Right forelimb (tissue), 1 donor: ENCODE measurements around the gene C1orf94.
"Not testable (repeated sequence)": the region's sequence is repeated elsewhere in the genome, so short reads cannot be mapped to it uniquely, and the experiment has no call there.

Experiments used
- DNase-seq: peaks from one replicate; pipeline ENCODE4 v3.0.0-alpha.2; 2018

C1orf94 gene

DNA sequence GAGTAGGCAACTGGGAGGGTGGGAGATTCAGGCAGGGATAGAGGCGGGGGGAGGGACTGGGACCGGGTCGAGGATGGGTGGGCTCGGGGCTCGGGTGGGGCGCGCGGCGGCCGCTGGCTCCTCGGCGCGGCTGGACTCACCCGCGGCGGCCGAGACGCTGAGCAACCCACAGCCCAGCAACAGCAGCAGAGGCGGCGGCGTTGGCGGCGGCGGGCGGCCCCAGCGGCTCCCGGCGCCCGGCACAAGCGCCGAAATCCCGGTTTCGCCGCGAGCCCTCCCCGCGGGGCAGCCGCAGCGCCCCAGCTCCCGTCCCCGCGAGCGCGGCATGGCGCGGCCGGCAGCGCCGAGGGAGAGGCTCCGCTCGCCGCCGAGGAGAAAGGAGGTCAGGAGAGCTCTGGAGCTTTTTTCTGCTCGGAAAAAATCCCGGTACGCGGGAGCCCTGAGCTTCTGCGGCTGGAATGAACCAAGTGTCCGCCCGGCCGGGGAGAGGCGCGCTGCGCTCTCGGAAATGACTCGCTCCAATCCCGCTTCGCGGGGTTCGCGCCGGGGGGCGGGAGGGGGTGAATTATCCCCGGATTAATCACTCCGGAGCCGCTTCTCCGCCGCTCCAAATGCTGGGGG lies 11.8 kb upstream of the C1orf94 start, which contains the start of gene CSMD2:
Gene CSMD2 (minus strand): TSS at position 460 of the 621 bp plus-strand sequence. CDS start 133 bp downstream, at position 327.
- DNase-seq: peak; percentile 60

- DNase-seq: no peak
Measured at GRCh38 chr1:34165422-34165921, 11.2 kb upstream of the C1orf94 start.

DNA sequence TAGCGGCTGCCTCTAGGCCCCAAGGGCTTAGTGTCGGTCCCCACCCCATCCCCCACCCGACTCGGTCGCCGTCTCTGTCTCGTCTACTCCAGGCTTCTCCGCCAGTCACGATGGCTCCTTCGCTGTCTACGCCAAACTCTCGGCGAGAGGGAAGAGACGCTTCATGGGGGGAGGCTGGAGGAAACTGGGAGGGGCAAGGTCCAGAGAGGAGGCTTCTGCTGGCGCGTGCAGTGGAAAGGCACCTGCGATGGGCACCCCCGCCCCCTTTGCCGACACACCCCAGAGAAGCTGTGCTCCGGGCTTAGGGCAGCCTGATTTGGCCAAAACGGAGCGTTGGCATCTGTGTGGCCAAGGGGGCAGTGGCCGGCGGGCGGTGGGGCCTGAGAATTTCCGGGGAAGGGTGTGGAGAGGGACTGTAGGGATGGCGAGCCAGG lies 10.5 kb upstream of the C1orf94 start:
- DNase-seq: no peak

DNA sequence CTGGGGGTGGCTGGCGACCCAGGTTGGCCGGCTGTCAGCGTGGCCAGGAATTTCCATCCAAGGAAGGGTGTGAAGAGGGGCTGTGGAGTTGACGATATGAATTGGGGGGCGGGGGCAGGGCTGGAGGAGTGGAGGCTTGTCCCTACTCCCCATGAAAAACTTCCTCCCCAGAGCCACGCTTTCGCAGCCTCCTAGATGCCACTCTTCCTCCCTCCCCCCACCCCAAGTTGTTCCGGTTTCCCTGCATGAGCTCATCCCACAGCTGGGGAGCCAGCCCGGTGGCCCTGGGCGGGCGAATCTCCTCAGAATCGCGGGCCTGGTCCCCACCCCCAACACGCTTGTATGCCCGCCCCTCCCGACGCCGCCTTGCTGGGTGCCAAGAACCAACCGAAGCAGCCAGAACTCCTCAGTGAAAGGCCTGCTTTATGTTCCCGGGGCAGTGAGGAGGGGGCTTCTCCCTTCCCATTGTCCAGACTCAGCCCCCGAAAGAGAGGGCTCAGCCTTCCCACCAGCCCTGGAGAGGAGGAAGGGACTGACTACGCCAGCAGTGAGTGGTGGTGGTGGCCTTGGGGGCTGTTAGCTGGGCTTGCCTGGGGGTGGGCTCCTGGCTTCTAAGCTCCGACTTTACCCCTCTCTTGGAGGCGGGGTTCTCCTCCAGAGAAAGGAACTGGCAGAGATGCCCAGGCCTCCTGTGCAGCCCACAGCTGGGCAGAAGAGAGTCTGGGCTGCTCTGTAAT lies 9.9 kb upstream of the C1orf94 start:
- no peak for DNase-seq

- no peak for DNase-seq
Measured at GRCh38 chr1:34167389-34167788, 9.3 kb upstream of the C1orf94 start.

DNA sequence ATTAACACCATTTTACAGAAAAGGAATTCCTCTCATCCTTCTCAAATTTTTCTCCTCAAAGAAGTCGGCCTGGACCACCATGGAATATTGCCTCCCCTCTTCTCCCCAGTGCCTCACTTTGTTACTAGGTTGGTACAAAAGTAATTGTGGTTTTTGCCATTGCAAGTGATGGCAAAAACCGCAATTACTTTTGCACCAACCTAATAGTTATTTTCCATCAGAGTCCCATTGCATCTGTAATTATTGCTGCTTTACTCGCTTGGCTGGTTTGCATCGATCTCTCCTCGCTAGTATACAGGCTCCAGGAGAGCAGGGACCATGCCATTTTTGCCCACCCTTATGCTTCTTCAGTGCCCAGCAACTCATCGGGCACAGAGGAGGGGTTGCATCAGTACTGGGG lies 963 bp upstream of the C1orf94 start:
- DNase-seq: no peak

GRCh38 chr1:34178072-34178471 lies 1.4 kb downstream of the C1orf94 start:
- no peak for DNase-seq

DNA sequence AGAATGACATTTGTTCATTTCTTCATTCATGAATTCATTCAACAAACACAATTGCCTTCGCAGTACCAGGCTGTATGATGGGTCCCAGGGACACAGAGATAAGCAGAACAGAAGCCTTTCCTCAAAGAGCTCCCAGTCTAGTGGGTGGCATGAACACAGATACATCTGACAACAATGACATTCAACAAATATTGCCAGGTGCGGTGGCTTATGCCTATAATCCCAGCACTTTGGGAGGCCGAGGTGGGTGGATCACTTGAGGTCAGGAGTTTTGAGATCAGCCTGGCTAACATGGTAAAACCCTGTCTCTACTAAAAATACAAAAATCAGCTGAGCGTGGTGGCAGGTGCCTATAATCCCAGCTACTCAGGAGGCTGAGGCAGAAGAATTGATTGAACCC lies 6.7 kb downstream of the C1orf94 start:
- DNase-seq: not testable (repeated sequence)

- no peak for DNase-seq
Measured at GRCh38 chr1:34186741-34187494, 10.2 kb downstream of the C1orf94 start.

GRCh38 chr1:34188418-34188817 lies 11.7 kb downstream of the C1orf94 start:
- DNase-seq: no peak

GRCh38 chr1:34188985-34189384 lies 12.3 kb downstream of the C1orf94 start:
- no peak for DNase-seq

DNA sequence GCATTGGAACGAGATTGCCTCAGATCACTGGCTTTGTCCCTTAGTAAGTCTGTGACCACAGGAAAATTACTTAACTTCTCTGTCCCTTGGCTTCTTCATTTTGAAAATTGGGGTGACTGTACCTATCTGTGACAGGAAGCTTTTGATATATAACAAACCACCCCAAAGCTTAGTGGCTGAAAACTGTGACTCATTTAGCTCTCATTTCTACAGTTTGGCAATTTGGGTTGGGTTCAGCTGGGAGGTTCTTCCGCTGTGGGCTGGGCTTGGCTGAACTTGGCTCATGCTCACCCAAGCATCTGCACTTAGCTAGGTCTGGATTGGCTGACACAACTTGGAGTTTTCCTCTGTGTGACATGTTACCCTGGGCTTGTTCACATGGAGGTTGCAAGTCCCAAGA lies 14.0 kb downstream of the C1orf94 start:
- no peak for DNase-seq

- no peak for DNase-seq
Measured at GRCh38 chr1:34192621-34193020, 15.9 kb downstream of the C1orf94 start.

DNA sequence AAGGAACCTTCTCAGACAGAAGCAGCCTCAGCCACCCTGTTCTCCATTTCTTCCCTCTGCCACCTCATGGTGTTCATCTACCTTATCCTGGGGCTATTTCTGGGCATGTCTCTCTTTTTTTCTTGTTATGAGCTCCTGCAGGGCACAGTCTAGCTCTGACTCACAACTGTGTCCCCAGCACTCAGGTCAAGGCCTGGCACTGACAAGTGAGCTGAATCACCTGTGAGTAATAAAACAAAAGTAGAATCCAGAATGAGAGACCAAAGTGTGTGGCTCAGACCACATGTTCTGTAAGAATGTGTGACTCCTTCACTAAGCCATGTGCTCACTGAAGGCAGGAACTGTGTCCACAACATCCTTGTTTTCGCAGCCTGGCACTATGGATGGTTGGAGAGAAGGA lies 23.2 kb downstream of the C1orf94 start:
- DNase-seq: no peak

GRCh38 chr1:34212673-34213072 lies 36.0 kb downstream of the C1orf94 start:
- no peak for DNase-seq

DNA sequence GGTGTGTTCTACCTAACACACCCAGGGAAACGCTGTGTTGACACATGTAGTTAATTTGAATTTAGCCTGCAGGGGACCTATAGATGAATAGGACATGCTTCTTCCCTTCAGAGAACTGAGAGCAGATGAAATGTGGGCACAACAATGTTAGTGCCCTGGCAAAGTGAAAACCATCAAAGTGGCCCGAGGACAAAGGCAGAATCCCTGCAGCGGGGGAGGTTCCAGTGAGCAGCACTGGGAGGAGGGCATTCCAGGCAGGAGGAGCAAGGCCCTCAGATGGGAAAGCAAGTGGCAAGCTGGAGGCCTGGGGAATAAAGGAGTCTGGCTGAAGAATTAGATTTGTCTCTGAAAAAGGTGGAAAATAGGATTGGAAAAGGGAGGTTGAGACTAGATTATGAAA lies 37.2 kb downstream of the C1orf94 start:
- no peak for DNase-seq

GRCh38 chr1:34231441-34231840 lies 54.7 kb downstream of the C1orf94 start:
- DNase-seq: no peak

- DNase-seq: no peak
Measured at GRCh38 chr1:34235594-34235993, 58.9 kb downstream of the C1orf94 start.

DNA sequence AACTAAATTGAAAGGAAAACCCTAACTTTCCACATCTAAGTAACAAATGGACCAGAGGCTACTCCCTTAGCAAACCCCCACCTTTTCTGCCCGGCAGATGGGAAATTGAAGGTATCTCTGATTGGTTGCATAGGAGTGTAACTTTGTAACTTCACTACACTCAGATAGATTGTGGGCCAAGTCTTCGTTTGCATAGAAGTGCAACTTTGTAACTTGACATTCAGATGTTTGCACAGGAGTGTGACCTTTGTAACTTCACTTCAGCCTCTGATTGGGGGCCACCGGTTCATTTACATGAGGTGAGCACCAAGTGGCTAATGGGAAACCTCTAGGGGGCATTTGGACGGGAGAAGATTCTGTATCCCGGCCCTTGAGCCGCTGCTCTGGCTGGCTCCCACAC lies 59.4 kb downstream of the C1orf94 start:
- DNase-seq: no peak

GRCh38 chr1:34237151-34237815 lies 60.6 kb downstream of the C1orf94 start:
- no peak for DNase-seq

DNA sequence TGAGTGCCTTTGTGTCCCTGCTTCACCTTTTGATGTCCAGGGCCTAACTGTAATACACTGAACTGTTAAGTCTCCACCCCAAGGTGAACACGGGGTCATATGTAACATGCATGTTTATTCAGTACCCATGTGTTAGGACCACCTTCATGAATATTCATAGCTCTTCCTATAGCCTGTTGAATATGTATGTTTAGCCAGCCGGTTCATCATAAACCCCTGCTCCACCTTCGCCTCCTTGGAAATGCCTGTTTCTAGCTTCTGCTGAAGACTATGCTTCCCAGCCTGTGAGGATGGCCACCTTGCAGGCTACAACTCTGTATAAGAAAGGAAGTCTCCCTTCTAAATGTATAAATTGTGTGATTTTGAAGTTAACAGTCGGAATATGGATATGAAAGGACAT lies 69.3 kb downstream of the C1orf94 start:
- DNase-seq: no peak

DNA sequence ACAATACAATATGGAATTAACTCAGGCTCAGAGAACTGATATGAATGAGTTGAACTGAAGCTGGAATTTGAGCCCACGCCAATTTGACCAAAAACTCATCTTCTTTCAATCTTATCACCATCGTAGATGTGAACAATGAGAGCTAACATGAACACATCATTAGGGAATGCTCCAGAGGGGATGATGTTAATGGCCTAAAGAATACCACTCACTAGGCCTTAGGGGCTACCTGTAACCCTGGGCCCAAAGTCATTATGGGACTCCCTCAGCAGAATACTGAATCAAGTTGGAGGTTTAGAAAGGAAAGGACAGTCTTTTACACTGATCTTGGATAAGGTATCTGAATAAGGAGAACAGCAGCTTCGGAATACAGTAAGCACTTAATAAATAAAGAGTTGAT lies 73.6 kb downstream of the C1orf94 start:
- DNase-seq: no peak
